Lower leg skin (tissue), 3 donors: ENCODE results near the gene DZIP1L.

Experiments
- POLR2A ChIP-seq, 2 donors: fragments of 450-650 bp; IDR thresholded peaks; one replicate each; pipeline ENCODE4 v1.6.1; 2016 to 2017; ENCODE audit warnings: antibody characterized with exemption in 2 of 2, mild to moderate bottlenecking in 1 of 2, moderate library complexity in 1 of 2
- TF ChIP-seq, protein P1 (sequence below), 3 donors: fragments of 450-650 bp; IDR thresholded peaks; one replicate each; pipeline ENCODE4 v1.5.1; 2016; ENCODE audit warnings: antibody characterized with exemption in 3 of 3, mild to moderate bottlenecking in 3 of 3, moderate library complexity in 2 of 3

GRCh38 chr3:138112362-138112761, 3.0 kb downstream of the DZIP1L start:
- TF ChIP-seq, protein P1, sequence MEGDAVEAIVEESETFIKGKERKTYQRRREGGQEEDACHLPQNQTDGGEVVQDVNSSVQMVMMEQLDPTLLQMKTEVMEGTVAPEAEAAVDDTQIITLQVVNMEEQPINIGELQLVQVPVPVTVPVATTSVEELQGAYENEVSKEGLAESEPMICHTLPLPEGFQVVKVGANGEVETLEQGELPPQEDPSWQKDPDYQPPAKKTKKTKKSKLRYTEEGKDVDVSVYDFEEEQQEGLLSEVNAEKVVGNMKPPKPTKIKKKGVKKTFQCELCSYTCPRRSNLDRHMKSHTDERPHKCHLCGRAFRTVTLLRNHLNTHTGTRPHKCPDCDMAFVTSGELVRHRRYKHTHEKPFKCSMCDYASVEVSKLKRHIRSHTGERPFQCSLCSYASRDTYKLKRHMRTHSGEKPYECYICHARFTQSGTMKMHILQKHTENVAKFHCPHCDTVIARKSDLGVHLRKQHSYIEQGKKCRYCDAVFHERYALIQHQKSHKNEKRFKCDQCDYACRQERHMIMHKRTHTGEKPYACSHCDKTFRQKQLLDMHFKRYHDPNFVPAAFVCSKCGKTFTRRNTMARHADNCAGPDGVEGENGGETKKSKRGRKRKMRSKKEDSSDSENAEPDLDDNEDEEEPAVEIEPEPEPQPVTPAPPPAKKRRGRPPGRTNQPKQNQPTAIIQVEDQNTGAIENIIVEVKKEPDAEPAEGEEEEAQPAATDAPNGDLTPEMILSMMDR (IDR thresholded peaks at IDR 0.05): no peak
- no peak for TF ChIP-seq POLR2A (IDR thresholded peaks at IDR 0.05)
